T-helper 2 cell (primary cell): Measurements from ENCODE around the gene IZUMO1.
"Not testable (repeated sequence)": the region's sequence is repeated elsewhere in the genome, so short reads cannot be mapped to it uniquely, and the experiment has no call there.

Source experiments
- DNase-seq, 5 experiments: peaks; one replicate each; pipeline versions ENCODE4 v3.0.0 to v3.0.0-alpha.2; 2012 to 2022

IZUMO1 gene

GRCh38 chr19:48713041-48713863 lies 33.5 kb downstream of the IZUMO1 start:
- peak in 1 of 5 experiments; percentile 25 for DNase-seq

GRCh38 chr19:48711106-48711662 lies 35.5 kb downstream of the IZUMO1 start:
- DNase-seq, result no peak

- DNase-seq, result no peak
Observed at GRCh38 chr19:48708471-48708870, 38.2 kb downstream of the IZUMO1 start.

DNA sequence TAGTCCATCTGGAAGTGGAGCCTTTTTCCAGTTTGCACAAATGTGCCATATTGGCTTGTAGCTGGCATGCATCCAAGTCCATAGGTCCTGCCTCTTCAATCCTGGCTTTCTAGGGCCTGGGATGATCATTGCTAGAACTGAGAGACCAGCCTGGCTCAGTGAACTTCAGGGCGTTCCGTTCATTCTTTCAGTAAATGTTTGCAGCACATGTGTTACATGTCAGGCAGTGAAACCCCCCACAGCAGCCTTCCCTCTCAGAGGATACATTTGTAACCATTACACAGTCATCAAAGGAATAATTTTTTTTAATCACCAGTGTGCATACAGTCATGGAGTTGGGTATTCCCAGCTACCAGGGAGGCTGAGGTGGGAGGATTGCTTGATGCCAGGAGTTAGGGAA lies 41.3 kb downstream of the IZUMO1 start:
- DNase-seq, result no peak

DNA sequence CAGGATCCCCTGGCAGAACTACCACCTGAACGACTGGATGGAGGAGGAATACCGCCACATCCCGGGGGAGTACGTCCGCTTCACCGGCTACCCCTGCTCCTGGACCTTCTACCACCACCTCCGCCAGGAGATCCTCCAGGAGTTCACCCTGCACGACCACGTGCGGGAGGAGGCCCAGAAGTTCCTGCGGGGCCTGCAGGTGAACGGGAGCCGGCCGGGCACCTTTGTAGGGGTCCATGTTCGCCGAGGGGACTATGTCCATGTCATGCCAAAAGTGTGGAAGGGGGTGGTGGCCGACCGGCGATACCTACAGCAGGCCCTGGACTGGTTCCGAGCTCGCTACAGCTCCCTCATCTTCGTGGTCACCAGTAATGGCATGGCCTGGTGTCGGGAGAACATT lies 43.4 kb downstream of the IZUMO1 start:
- no peak for DNase-seq

- no peak for DNase-seq
Observed at GRCh38 chr19:48702701-48703100, 44.0 kb downstream of the IZUMO1 start.

GRCh38 chr19:48698046-48698445 lies 48.7 kb downstream of the IZUMO1 start:
- no peak for DNase-seq

DNA sequence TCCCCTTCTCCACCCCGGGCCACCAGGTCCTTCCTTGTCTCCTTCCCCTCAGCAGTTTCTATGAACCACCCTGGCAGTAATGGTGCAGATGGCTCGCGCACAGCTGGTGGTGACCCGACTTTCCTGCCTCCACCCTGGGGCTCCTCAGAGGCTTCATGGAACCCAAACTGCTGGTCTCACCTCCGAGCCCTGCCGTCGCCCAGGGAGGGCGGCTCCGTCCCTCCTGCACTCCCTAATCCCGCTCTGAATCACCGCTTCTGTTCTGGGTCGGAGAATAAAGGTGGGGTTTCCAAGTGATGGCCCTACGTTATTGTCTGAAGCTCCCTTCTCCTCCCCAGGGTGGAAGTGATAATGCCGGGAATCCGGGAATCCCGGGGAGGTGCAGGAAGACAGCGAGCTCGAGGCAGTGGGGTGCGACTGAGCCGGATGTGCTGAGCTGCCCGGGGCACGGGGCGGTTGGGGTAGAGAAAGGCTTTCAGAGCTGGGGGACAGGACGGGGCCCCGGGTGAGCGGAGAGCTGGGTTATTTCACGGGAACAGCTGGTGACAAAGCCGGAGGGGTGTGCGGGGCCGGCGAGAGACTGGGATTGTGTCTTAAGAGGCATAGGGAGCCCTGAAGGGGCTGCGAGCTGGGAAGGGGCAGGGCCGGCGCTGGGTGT lies 50.2 kb downstream of the IZUMO1 start:
- DNase-seq, result no peak

DNA sequence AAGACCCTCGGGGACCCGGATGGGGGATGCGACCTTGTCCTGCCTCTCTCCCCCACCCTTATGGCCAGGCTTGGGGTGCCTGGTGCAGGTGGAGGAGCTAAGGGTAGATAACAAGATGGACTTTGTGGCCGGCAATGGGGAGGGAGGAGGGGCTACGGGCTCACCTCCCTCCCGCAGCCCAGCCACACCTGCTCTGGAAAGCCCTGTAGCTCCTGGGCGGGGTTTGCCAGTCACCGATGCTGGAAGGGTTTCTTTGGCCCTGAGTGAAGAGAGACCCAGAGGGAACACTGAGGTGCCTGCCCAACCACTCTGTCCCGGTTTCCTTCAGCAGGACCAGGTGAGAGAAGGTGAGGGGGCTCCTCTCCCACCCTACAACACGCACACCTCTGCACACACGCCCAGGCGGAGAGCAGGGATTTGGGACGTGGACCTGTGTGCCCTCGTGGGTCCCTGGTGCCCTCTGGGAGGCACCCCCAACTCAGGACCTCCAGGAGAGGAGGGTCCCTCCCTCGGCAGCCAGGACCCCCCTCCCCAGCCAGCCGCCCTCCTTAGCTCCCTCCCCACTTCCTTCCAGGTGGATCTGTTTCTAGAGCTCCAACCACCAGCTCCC lies 50.9 kb downstream of the IZUMO1 start, which contains the start of gene FUT2:
TSS of gene FUT2 (plus strand) at position 229 of the 610 bp plus-strand sequence. CDS start 6,986 bp downstream, outside the sequence.
- DNase-seq, result no peak

- DNase-seq, result not testable (repeated sequence)
Observed at GRCh38 chr19:48693629-48694028, 53.1 kb downstream of the IZUMO1 start.
